ENCODE measurements around the gene ABCB8.

- TF ChIP-seq CTCF (IDR thresholded peaks at IDR 0.05) (no peak), POLR2A (IDR thresholded peaks at IDR 0.05) (no peak)
Measured at GRCh38 chr7:151023232-151023631, 5.0 kb upstream of the ABCB8 start.

All from upper lobe of left lung (tissue), 4 donors.